Thymus (tissue), 11 donors: ENCODE data around the gene NOL4L. TPM values are rescaled to one million over a fixed set of nuclear protein-coding genes. Genes with fewer than 3 reads are reported as not detected.

Experiments
- DNase-seq, 9 donors: peaks; one replicate each; pipeline ENCODE4 v3.0.0-alpha.2; 2013; ENCODE audit warnings: low spot score in 9 of 9, low read depth in 6 of 9, missing footprints in 1 of 9
- H3K27ac ChIP-seq, 2 donors: one replicate each; pipeline ENCODE4 v1.5.1; 2013; ENCODE audit warnings: control low read depth in 1 of 2, low read depth in 1 of 2, low read length in 1 of 2, mild to moderate bottlenecking in 1 of 2, moderate library complexity in 1 of 2
- H3K27me3 ChIP-seq, 2 donors: one replicate each; pipeline ENCODE4 v1.5.1; 2013; ENCODE audit warnings: low read length in 1 of 2; ENCODE audit not compliant: control insufficient read depth in 2 of 2, insufficient read depth in 1 of 2
- H3K36me3 ChIP-seq, 2 donors: one replicate each; pipeline ENCODE4 v1.5.1; 2013; ENCODE audit warnings: low read length in 1 of 2, mild to moderate bottlenecking in 1 of 2, moderate library complexity in 1 of 2; ENCODE audit not compliant: control insufficient read depth in 2 of 2, insufficient read depth in 2 of 2
- H3K4me1 ChIP-seq, 2 donors: one replicate each; pipeline ENCODE4 v1.5.1; 2013; ENCODE audit warnings: low read length in 2 of 2; ENCODE audit not compliant: control insufficient read depth in 2 of 2, insufficient read depth in 2 of 2
- H3K4me3 ChIP-seq, 2 donors: one replicate each; pipeline ENCODE4 v1.5.1; 2013; ENCODE audit warnings: low read length in 2 of 2, control low read depth in 1 of 2, mild to moderate bottlenecking in 1 of 2
- H3K9me3 ChIP-seq, 2 donors: one replicate each; pipeline ENCODE4 v1.5.1; 2013; ENCODE audit warnings: low read length in 1 of 2, mild to moderate bottlenecking in 1 of 2; ENCODE audit not compliant: control insufficient read depth in 2 of 2, insufficient read depth in 1 of 2
- WGBS: extraction: QIAGEN DNeasy Blood & Tissue Kit; methylation state at CpG from one replicate; pipeline ENCODE4 v1.1.7; 2013; 5-methylcytosine and 5-hydroxymethylcytosine counted together
- polyA plus RNA-seq: library from polyadenylated mRNA; stranded (reverse); fragments of 200-250 nt; gene quantifications from one replicate; pipeline ENCODE4 v1.2.3, GENCODE V29; 2013
- total RNA-seq: library from RNA; stranded (reverse); fragments of 120-200 nt; gene quantifications from one replicate; pipeline ENCODE4 v1.2.4, GENCODE V29; 2013
- donor health status: healthy.

NOL4L gene
- total and polyA plus RNA-seq, 2 donors = 12.4 to 14.1 TPM

DNA sequence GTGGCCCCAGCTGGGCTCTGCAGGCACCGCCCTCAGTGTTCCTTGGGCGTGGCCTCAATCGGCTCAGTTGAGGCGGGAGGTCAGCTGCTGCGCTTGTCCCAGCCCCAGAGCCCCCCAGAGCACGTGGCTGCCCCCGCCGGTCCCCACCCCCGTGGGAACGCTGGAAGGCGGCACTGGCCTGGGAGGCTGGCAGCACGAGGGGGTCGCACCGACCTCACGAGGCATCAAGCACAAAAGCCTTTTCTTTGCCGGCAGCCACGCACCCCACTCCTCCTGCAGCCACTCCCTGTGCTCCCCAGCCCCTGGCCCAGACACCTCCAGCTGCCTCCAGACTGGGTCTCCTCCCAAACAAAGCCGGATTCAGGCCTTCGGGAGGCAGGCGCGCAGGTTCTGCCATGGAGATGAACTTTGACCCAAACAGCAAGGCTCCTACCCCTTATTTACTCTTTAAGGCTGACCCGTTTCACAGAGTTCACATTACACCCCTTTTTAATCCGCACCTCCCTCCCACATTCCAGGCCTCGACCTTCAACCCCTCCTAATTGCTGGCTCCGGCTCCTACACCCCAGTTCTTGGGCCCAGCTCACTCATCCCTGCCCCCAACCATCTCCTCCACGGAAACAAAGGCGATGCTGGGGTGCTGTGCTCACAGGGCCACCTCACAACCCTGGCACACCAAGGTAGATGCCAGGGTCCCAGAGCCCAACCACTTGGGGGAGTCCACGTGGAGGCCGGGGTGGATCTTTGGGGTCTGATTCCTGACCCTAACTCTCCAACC is 111.7 kb downstream of the NOL4L start:
- no peak for DNase-seq

DNA sequence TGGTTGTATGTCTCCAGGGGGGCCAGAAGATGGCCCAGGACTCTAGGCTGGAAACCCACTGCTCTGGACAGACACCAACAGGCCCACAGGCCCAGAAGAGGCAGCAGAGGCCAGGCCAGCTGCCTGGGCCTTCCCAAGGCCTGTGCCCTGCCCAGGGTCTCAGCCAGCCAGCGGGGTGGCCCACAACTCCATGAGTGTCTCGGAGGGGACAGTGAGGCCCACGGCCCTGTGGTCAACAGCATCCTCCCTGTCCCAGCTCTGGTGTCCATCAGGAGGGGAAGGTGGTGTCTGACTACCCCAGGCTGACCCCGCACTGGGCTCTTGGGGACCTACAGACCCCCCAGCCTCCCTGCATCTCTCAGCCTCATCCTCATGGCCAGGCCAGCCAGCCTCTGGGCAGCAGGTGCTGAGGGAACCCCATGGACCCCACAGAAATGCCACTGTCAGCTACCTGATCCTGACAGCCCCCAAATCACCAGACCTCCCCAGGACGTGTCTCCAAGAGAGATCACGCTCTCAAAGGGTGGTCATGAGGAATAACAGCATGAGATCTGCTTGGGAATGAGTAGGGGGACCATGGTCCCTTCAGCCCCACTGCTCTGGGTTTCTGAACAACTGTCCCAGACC is 112.4 kb downstream of the NOL4L start:
- Histone ChIP-seq H3K4me1 (peaks cover 19 to 54% of the 10 kb centered on the region in 2 donors), H3K4me3 (no peak overlapping the region), H3K27me3 (no peaks in the 10 kb centered on the region), H3K9me3 (peaks cover 0 to 5% of the 10 kb centered on the region in 2 donors), H3K27ac (no peak overlapping the region), H3K36me3 (peaks cover 55 to 58% of the 10 kb centered on the region in 2 donors)
- DNase-seq = no peak
- 97% methylated on average over 6 of the region's 6 CpGs for WGBS

More for the DNA sequence above, 111.7 kb downstream of the NOL4L start:
- Histone ChIP-seq H3K27me3 (no peaks in the 10 kb centered on the region), H3K36me3 (peaks cover 52 to 54% of the 10 kb centered on the region in 2 donors), H3K4me1 (peaks cover 19 to 60% of the 10 kb centered on the region in 2 donors), H3K9me3 (peaks cover 0 to 5% of the 10 kb centered on the region in 2 donors), H3K4me3 (no peak overlapping the region), H3K27ac (no peak overlapping the region)
- 96% methylated on average over 29 of the region's 29 CpGs for whole genome bisulfite sequencing

DNA sequence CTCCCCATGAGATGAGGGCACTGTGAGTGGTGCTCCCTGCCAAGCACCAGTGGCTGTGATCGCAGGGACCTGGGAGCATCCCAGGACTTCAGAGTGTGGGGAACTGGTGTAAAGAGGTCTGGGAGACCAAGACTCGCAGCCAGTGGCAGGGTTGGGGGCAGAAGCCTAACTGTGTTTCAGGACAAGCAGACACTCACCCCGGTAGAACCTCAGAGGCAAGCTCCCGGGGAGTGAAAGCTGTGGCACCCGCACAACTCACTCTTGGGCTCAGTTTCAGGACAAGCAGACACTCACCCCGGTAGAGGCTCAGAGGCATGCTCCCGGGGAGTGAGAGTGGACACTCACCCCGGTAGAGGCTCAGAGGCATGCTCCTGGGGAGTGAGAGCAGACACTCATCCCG is 114.2 kb downstream of the NOL4L start:
- no peaks in the 10 kb centered on the region for H3K27me3 ChIP-seq
- peaks cover 4 to 36% of the 10 kb centered on the region in 2 donors for H3K4me1 ChIP-seq
- H3K27ac ChIP-seq = no peak overlapping the region
- peaks cover 69 to 70% of the 10 kb centered on the region in 2 donors for H3K36me3 ChIP-seq
- DNase-seq = no peak
- 93% methylated on average over 9 of the region's 9 CpGs for WGBS
- H3K4me3 ChIP-seq = no peak overlapping the region
- peaks cover 0 to 2% of the 10 kb centered on the region in 2 donors for H3K9me3 ChIP-seq

GRCh38 chr20:32470025-32470861 is 114.9 kb downstream of the NOL4L start:
- Histone ChIP-seq H3K4me3 (no peak overlapping the region), H3K36me3 (peaks cover 74 to 75% of the 10 kb centered on the region in 2 donors), H3K4me1 (peaks cover 0 to 29% of the 10 kb centered on the region in 2 donors), H3K27me3 (no peaks in the 10 kb centered on the region), H3K9me3 (no peaks in the 10 kb centered on the region), H3K27ac (peak overlapping the region in 1 of 2 donors; percentile 31)
- 85% methylated on average over 27 of the region's 27 CpGs for WGBS
- DNase-seq = peak in 1 of 9 donors; percentile 63

DNA sequence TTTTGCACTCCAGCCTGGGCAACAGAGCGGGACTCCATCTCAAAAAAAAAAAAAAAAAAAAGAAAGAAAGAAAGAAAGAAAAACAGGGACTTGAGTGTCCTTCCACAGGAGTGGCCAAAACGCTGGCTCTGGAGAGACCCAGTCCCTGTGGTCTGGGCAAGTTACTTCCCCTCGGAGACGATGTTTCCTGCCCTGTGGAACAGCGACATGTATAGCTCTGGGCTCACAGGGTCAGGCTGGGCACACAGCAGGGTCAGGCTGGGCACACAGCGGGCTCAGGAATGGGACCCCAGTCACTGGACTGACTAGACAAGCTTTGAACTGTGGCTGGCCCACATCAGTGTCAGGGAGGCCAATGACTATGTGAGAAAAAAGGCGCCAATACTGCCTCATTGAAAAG is 116.3 kb downstream of the NOL4L start:
- no peak for DNase-seq
- H3K27ac ChIP-seq = no peak overlapping the region
- no peaks in the 10 kb centered on the region for H3K27me3 ChIP-seq
- no peak overlapping the region for H3K4me3 ChIP-seq
- 91% methylated on average over 7 of the region's 7 CpGs for WGBS
- H3K4me1 ChIP-seq = peaks cover 0 to 15% of the 10 kb centered on the region in 2 donors
- no peaks in the 10 kb centered on the region for H3K9me3 ChIP-seq
- H3K36me3 ChIP-seq = peaks cover 72 to 73% of the 10 kb centered on the region in 2 donors

DNA sequence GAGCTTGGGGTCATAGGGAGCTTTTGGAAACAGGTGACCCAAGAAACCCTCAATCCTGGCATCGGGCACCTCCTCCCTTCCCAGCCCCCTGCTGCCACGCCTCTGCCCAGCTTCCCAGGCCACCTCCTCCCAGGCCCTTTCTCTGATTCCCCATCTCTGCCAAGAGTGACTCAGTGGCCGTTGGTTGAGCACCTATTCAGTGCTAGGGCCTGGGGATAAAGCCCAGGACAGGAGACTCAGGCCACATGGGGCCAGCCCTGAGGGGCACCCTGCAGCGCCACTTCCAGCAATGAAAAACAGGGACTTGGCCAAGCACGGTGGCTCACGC is 116.9 kb downstream of the NOL4L start:
- H3K27me3 ChIP-seq = no peaks in the 10 kb centered on the region
- H3K9me3 ChIP-seq = no peaks in the 10 kb centered on the region
- DNase-seq = no peak
- WGBS = over 99% methylated on average over 6 of the region's 6 CpGs
- peaks cover 0 to 13% of the 10 kb centered on the region in 2 donors for H3K4me1 ChIP-seq
- H3K36me3 ChIP-seq = peaks cover 72% of the 10 kb centered on the region in 2 donors
- peak overlapping the region in 1 of 2 donors; percentile 20 for H3K27ac ChIP-seq
- no peak overlapping the region for H3K4me3 ChIP-seq

GRCh38 chr20:32467506-32468312 is 117.4 kb downstream of the NOL4L start:
- WGBS = 98% methylated on average over 12 of the region's 12 CpGs
- peaks cover 0 to 13% of the 10 kb centered on the region in 2 donors for H3K4me1 ChIP-seq
- DNase-seq = no peak

GRCh38 chr20:32466739-32467505 is 118.2 kb downstream of the NOL4L start:
- H3K4me1 ChIP-seq = peaks cover 0 to 13% of the 10 kb centered on the region in 2 donors
- H3K4me3 ChIP-seq = no peak overlapping the region
- H3K27me3 ChIP-seq = no peaks in the 10 kb centered on the region
- WGBS = 92% methylated on average over 16 of the region's 16 CpGs
- DNase-seq = no peak
- H3K9me3 ChIP-seq = no peaks in the 10 kb centered on the region
- peak overlapping the region in 1 of 2 donors; percentile 2 for H3K27ac ChIP-seq
- peaks cover 68% of the 10 kb centered on the region in 2 donors for H3K36me3 ChIP-seq

More at GRCh38 chr20:32467506-32468312, 117.4 kb downstream of the NOL4L start:
- no peak overlapping the region for H3K4me3 ChIP-seq
- H3K27me3 ChIP-seq = no peaks in the 10 kb centered on the region
- no peaks in the 10 kb centered on the region for H3K9me3 ChIP-seq
- H3K36me3 ChIP-seq = peaks cover 70 to 71% of the 10 kb centered on the region in 2 donors
- H3K27ac ChIP-seq = no peak overlapping the region
